WTC11 (cell line): ENCODE results near the gene ATOX1. TPM values are rescaled to one million over a fixed set of nuclear protein-coding genes. Genes with fewer than 3 reads are reported as not detected.

Experiments
- ATAC-seq: fragments of 200-7000 bp; cut with Tn5 transposase; 2 replicates; pipeline ENCODE4 v1.10.0; 2021; ENCODE audit warnings: mild to moderate bottlenecking, moderate library complexity
- CTCF ChIA-PET: fragments of 300-600 bp; sonication (Branson Sonifier 250); formaldehyde crosslinking; loops from one replicate; lab custom pipeline; 2021; ENCODE audit warnings: antibody characterized with exemption; lab: Charles Lee
- POLR2A ChIA-PET: fragments of 350-600 bp; sonication (Branson Sonifier 250); formaldehyde crosslinking; loops from one replicate; lab custom pipeline; 2021; ENCODE audit warnings: antibody characterized with exemption; lab: Charles Lee
- DNase-seq: peaks from one replicate; pipeline ENCODE4 v3.0.0; 2021; ENCODE audit warnings: low spot score
- H3K27ac Mint-ChIP-seq: 2 replicates; pipeline ENCODE4 v1.8.0; 2021; ENCODE audit warnings: mixed read lengths
- H3K27me3 Mint-ChIP-seq: 2 replicates; pipeline ENCODE4 v1.8.0; 2021; ENCODE audit warnings: low read depth, mild to moderate bottlenecking, moderate library complexity, mixed read lengths
- H3K36me3 Mint-ChIP-seq: 2 replicates; pipeline ENCODE4 v1.8.0; 2021; ENCODE audit warnings: mixed read lengths
- H3K4me1 Mint-ChIP-seq: 2 replicates; pipeline ENCODE4 v1.8.0; 2022; ENCODE audit warnings: mixed read lengths
- H3K4me3 Mint-ChIP-seq: 2 replicates; pipeline ENCODE4 v1.8.0; 2021; ENCODE audit warnings: mild to moderate bottlenecking, moderate library complexity, mixed read lengths
- H3K9me3 Mint-ChIP-seq: 2 replicates; pipeline ENCODE4 v1.8.0; 2021; ENCODE audit warnings: mixed read lengths
- E2F1 ChIP-seq: sonication (generic); formaldehyde crosslinking; IDR thresholded peaks from 2 replicates; pipeline ENCODE4 v1.8.0; 2022; ENCODE audit warnings: mild to moderate bottlenecking, missing genetic modification reagents
- ERG ChIP-seq: fragments of 250-450 bp; sonication (Bioruptor Pico); IDR thresholded peaks from 2 replicates; pipeline ENCODE4 v1.8.0; 2021; ENCODE audit warnings: mild to moderate bottlenecking
- ESRRA ChIP-seq: sonication (generic); formaldehyde crosslinking; IDR thresholded peaks from 2 replicates; pipeline ENCODE4 v1.8.1; 2022; ENCODE audit warnings: mild to moderate bottlenecking, missing genetic modification reagents, borderline replicate concordance
- FOXJ3 ChIP-seq: sonication (generic); formaldehyde crosslinking; IDR thresholded peaks from 2 replicates; pipeline ENCODE4 v1.9.0; 2021; ENCODE audit warnings: missing genetic modification reagents, mild to moderate bottlenecking, borderline replicate concordance
- FOXP4 ChIP-seq: sonication (generic); formaldehyde crosslinking; IDR thresholded peaks from 2 replicates; pipeline ENCODE4 v1.8.0; 2022; ENCODE audit warnings: mild to moderate bottlenecking, missing genetic modification reagents
- GABPB1 ChIP-seq: sonication (generic); formaldehyde crosslinking; IDR thresholded peaks from 2 replicates; pipeline ENCODE4 v1.8.1; 2023; ENCODE audit warnings: mild to moderate bottlenecking, missing genetic modification reagents
- GRHL2 ChIP-seq: fragments of 250-450 bp; sonication (Bioruptor Pico); IDR thresholded peaks from 2 replicates; pipeline ENCODE4 v1.8.0; 2022; ENCODE audit warnings: mild to moderate bottlenecking, moderate library complexity; ENCODE audit not compliant: insufficient replicate concordance, severe bottlenecking
- JUN ChIP-seq: sonication (generic); formaldehyde crosslinking; IDR thresholded peaks from 2 replicates; pipeline ENCODE4 v1.8.0; 2023; ENCODE audit warnings: mild to moderate bottlenecking, missing genetic modification reagents
- PREB ChIP-seq: sonication (generic); formaldehyde crosslinking; IDR thresholded peaks from 2 replicates; pipeline ENCODE4 v1.8.1; 2022; ENCODE audit warnings: mild to moderate bottlenecking, missing genetic modification reagents, moderate library complexity, borderline replicate concordance
- TEAD1 ChIP-seq: sonication (generic); formaldehyde crosslinking; IDR thresholded peaks from 2 replicates; pipeline ENCODE4 v1.8.0; 2022; ENCODE audit warnings: mild to moderate bottlenecking, missing genetic modification reagents
- ZBTB43 ChIP-seq: sonication (generic); formaldehyde crosslinking; IDR thresholded peaks from 2 replicates; pipeline ENCODE4 v1.8.1; 2023; ENCODE audit warnings: mild to moderate bottlenecking, missing genetic modification reagents
- ZNF138 ChIP-seq: sonication (generic); formaldehyde crosslinking; conservative IDR thresholded peaks from 2 replicates; pipeline ENCODE4 v1.8.1; 2022; ENCODE audit warnings: mild to moderate bottlenecking, moderate library complexity, missing genetic modification reagents
- ZNF232 ChIP-seq: sonication (generic); formaldehyde crosslinking; IDR thresholded peaks from 2 replicates; pipeline ENCODE4 v1.8.0; 2022; ENCODE audit warnings: mild to moderate bottlenecking, missing genetic modification reagents
- ZNF281 ChIP-seq: sonication (generic); formaldehyde crosslinking; IDR thresholded peaks from 2 replicates; pipeline ENCODE4 v1.8.0; 2023; ENCODE audit warnings: mild to moderate bottlenecking, missing genetic modification reagents
- ZNF396 ChIP-seq: fragments of 250-450 bp; sonication (Bioruptor Pico); IDR thresholded peaks from 2 replicates; pipeline ENCODE4 v1.8.0; 2021; ENCODE audit warnings: mild to moderate bottlenecking, moderate library complexity, borderline replicate concordance
- ZNF423 ChIP-seq: fragments of 250-450 bp; sonication (Bioruptor Pico); IDR thresholded peaks from 2 replicates; pipeline ENCODE4 v2.1.2; 2022; ENCODE audit warnings: mild to moderate bottlenecking, moderate library complexity
- ZNF512 ChIP-seq: sonication (generic); formaldehyde crosslinking; IDR thresholded peaks from 2 replicates; pipeline ENCODE4 v1.8.1; 2022; ENCODE audit warnings: missing genetic modification reagents, borderline replicate concordance
- ZNF671 ChIP-seq: fragments of 250-450 bp; sonication (Bioruptor Pico); IDR thresholded peaks from 2 replicates; pipeline ENCODE4 v1.8.0; 2021; ENCODE audit warnings: mild to moderate bottlenecking
- ZSCAN18 ChIP-seq: fragments of 250-450 bp; sonication (Bioruptor Pico); IDR thresholded peaks from 2 replicates; pipeline ENCODE4 v2.1.2; 2022; ENCODE audit warnings: mild to moderate bottlenecking, moderate library complexity
- total RNA-seq: library from RNA; stranded (reverse); gene quantifications from 3 replicates; pipeline ENCODE4 v1.2.3, GENCODE V29; 2021

Gene ATOX1
- total RNA-seq, 1 experiment from 2014 or later: 76.4 TPM

- Mint-ChIP-seq H3K27me3 (peaks cover 4% of the 10 kb centered on the region), H3K4me1 (peaks cover 9% of the 10 kb centered on the region), H3K9me3 (peaks cover 14% of the 10 kb centered on the region), H3K27ac (no peak overlapping the region), H3K36me3 (peaks cover 19% of the 10 kb centered on the region), H3K4me3 (no peak overlapping the region)
- no peak for DNase-seq
- TF ChIP-seq ZNF232 (CRISPR knock-in tag) (no peak), FOXP4 (CRISPR knock-in tag) (no peak), PREB (no peak), GRHL2 (no peak), JUN (CRISPR knock-in tag) (no peak), GABPB1 (CRISPR knock-in tag) (no peak), ZNF671 (no peak), ZNF281 (CRISPR knock-in tag) (no peak), E2F1 (CRISPR knock-in tag) (no peak), ESRRA (CRISPR knock-in tag) (no peak)
- ChIA-PET CTCF (no interaction called here), POLR2A (no interaction called here)
- no peak for ATAC-seq
Measured at GRCh38 chr5:151734064-151734408, 24.4 kb downstream of the ATOX1 start.

GRCh38 chr5:151733358-151734063 lies 24.9 kb downstream of the ATOX1 start:
- ChIA-PET CTCF (no interaction called here), POLR2A (no interaction called here)
- Mint-ChIP-seq H3K27me3 (peaks cover 4% of the 10 kb centered on the region), H3K36me3 (peaks cover 19% of the 10 kb centered on the region), H3K4me1 (peaks cover 9% of the 10 kb centered on the region), H3K9me3 (peaks cover 14% of the 10 kb centered on the region), H3K27ac (no peak overlapping the region), H3K4me3 (no peak overlapping the region)
- DNase-seq: no peak
- TF ChIP-seq ZNF138 (CRISPR knock-in tag) (no peak), ZNF396 (CRISPR knock-in tag) (no peak), FOXJ3 (no peak), ZNF512 (no peak), ZBTB43 (no peak), ZNF423 (CRISPR knock-in tag) (no peak), TEAD1 (CRISPR knock-in tag) (no peak), ZSCAN18 (CRISPR knock-in tag) (no peak), ERG (CRISPR knock-in tag) (no peak)
- ATAC-seq: no peak
